Prostate gland (tissue), 2 donors: ENCODE measurements around the gene RBM33.

Source experiments
- POLR2AphosphoS5 ChIP-seq: sonication (generic); formaldehyde crosslinking; IDR thresholded peaks from one replicate; pipeline ENCODE4 v1.6.1; 2017; ENCODE audit warnings: antibody characterized with exemption
- TF ChIP-seq, protein P1 (sequence below), 4 experiments: fragments of 200-600 bp in 2 of 4; fragments of 450-650 bp in 2 of 4; sonication (generic) in 2 of 4; IDR thresholded peaks; 1 replicate in 3 of 4; 2 replicates in 1 of 4; pipeline ENCODE4 v1.5.1; 2016 to 2019; ENCODE audit warnings: antibody characterized with exemption in 4 of 4, mild to moderate bottlenecking in 2 of 4, moderate library complexity in 2 of 4

DNA sequence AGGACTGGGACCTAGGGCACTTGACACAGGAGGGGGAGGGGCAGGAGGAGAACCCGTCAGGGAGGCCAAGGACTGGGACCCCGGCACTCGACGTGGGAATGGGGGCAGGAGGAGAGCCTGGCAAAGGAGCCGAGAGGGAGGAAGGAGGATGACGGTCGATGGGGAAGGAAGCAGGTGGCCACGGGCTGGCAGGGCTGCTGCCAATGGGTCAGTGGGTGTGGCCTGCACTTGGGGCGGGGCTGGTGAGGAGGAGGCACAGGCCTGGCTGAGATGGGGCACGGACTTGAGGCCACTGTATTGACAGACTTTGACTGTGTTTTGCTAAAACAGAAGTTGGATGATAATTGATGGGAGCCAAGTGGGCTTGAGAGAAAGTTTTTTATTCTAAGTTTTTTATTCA, 68.9 kb downstream of the RBM33 start:
- TF ChIP-seq, protein P1, sequence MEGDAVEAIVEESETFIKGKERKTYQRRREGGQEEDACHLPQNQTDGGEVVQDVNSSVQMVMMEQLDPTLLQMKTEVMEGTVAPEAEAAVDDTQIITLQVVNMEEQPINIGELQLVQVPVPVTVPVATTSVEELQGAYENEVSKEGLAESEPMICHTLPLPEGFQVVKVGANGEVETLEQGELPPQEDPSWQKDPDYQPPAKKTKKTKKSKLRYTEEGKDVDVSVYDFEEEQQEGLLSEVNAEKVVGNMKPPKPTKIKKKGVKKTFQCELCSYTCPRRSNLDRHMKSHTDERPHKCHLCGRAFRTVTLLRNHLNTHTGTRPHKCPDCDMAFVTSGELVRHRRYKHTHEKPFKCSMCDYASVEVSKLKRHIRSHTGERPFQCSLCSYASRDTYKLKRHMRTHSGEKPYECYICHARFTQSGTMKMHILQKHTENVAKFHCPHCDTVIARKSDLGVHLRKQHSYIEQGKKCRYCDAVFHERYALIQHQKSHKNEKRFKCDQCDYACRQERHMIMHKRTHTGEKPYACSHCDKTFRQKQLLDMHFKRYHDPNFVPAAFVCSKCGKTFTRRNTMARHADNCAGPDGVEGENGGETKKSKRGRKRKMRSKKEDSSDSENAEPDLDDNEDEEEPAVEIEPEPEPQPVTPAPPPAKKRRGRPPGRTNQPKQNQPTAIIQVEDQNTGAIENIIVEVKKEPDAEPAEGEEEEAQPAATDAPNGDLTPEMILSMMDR (IDR thresholded peaks at IDR 0.05): no peak
- no peak for TF ChIP-seq POLR2AphosphoS5
